HepG2 (cell line): ENCODE data around the gene THRB. TPM values are rescaled to one million over a fixed set of nuclear protein-coding genes. Genes with fewer than 3 reads are reported as not detected.

Experiments used
- ATAC-seq: fragments of 200-7000 bp; cut with Tn5 transposase; 3 replicates; pipeline ENCODE4 v1.9.1; 2020; ENCODE audit warnings: mild to moderate bottlenecking, moderate library complexity
- BruUV-seq: library from RNA; stranded (reverse); fragments of 400-500 nt; replicated peaks from 2 replicates; lab custom pipeline; 2021; lab: Mats Ljungman, UMichigan
- CTCF ChIA-PET: fragments of 300-600 bp; formaldehyde crosslinking; extraction: SDS; loops from one replicate; lab custom pipeline; 2021; ENCODE audit warnings: low total read pairs, inconsistent platforms, low intra/inter-chr PET ratio; lab: Yijun Ruan, JAX
- POLR2A ChIA-PET: fragments of 350-600 bp; sonication (Branson Sonifier 250); formaldehyde crosslinking; loops from one replicate; lab custom pipeline; 2020; ENCODE audit warnings: antibody characterized with exemption, inconsistent platforms; lab: Yijun Ruan, JAX
- DNase-seq: peaks from one replicate; pipeline ENCODE4 v3.0.0-alpha.2; 2015; ENCODE audit warnings: low spot score
- FAIRE-seq: peaks from 3 replicates; lab custom pipeline; 2011; peaks lifted over from hg19 to GRCh38; lab: Jason Lieb, UNC
- H2AFZ ChIP-seq: one replicate; pipeline ENCODE4 v1.6.1; 2011; ENCODE audit warnings: low read length, inconsistent platforms
- H3K27ac ChIP-seq: fragments of 300-600 bp; 3 replicates; pipeline ENCODE4 v1.8.0; 2011; ENCODE audit warnings: mixed run types, mild to moderate bottlenecking, mixed read lengths, low read length, inconsistent platforms; ENCODE audit not compliant: insufficient read depth; ENCODE audit errors: extremely low read length
- H3K27me3 ChIP-seq, 2 experiments: fragments of 200-600 bp in 1 of 2; 2 replicates in 1 of 2; 3 replicates in 1 of 2; pipeline versions ENCODE4 v1.6.0 to v1.8.0; 2011; ENCODE audit warnings: low read length in 2 of 2, mild to moderate bottlenecking in 2 of 2, moderate library complexity in 2 of 2, inconsistent platforms in 1 of 2; ENCODE audit not compliant: insufficient read depth in 2 of 2, control insufficient read depth in 1 of 2
- H3K36me3 ChIP-seq, 2 experiments: fragments of 200-600 bp in 1 of 2; replicated peaks in 1 of 2; 2 replicates in 1 of 2; 3 replicates in 1 of 2; pipeline versions ENCODE4 v1.5.1 to v1.8.0; 2011; ENCODE audit warnings: low read length in 2 of 2, inconsistent platforms in 1 of 2; ENCODE audit not compliant: insufficient read depth in 2 of 2, control insufficient read depth in 1 of 2
- H3K4me1 ChIP-seq: 2 replicates; pipeline ENCODE4 v1.5.1; 2012; ENCODE audit warnings: low read length, inconsistent platforms; ENCODE audit not compliant: insufficient read depth
- H3K4me2 ChIP-seq: 2 replicates; pipeline ENCODE4 v1.6.0; 2011; ENCODE audit warnings: low read depth, low read length, inconsistent platforms
- H3K4me3 ChIP-seq, 3 experiments: fragments of 200-600 bp in 1 of 3; sonication (generic), shearing (Covaris generic) in 1 of 3; replicated peaks in 1 of 3; 2 replicates each; pipeline ENCODE4 v1.5.1; 2011 to 2016; ENCODE audit warnings: low read length in 3 of 3, inconsistent platforms in 2 of 3, low read depth in 2 of 3, mild to moderate bottlenecking in 2 of 3, control low read depth in 1 of 3, mixed read lengths in 1 of 3; ENCODE audit not compliant: insufficient read depth in 1 of 3
- H3K79me2 ChIP-seq: one replicate; pipeline ENCODE4 v1.6.1; 2011; ENCODE audit warnings: low read length, inconsistent platforms; ENCODE audit not compliant: insufficient read depth
- H3K9ac ChIP-seq: 2 replicates; pipeline ENCODE4 v1.6.0; 2011; ENCODE audit warnings: mild to moderate bottlenecking, low read depth, low read length, inconsistent platforms; ENCODE audit not compliant: insufficient read depth
- H3K9me3 ChIP-seq: 2 replicates; pipeline ENCODE4 v1.5.1; 2012; ENCODE audit warnings: mild to moderate bottlenecking, low read length
- H4K20me1 ChIP-seq: 2 replicates; pipeline ENCODE4 v1.6.0; 2011; ENCODE audit warnings: inconsistent platforms, mild to moderate bottlenecking, low read length, moderate library complexity; ENCODE audit not compliant: insufficient read depth
- ASH2L ChIP-seq: fragments of 300-600, 200-600 bp; sonication (generic); IDR thresholded peaks from 2 replicates; pipeline ENCODE4 v1.7.0; 2017; ENCODE audit warnings: low read depth, mild to moderate bottlenecking, moderate library complexity, mixed read lengths, low read length; ENCODE audit not compliant: insufficient read length
- CBX1 ChIP-seq: IDR thresholded peaks from one replicate; pipeline ENCODE4 v1.6.1; 2016; ENCODE audit warnings: antibody characterized with exemption, low read depth
- CHCHD3 ChIP-seq: sonication (generic); formaldehyde crosslinking; IDR thresholded peaks from 2 replicates; pipeline ENCODE4 v1.8.0; 2022; ENCODE audit warnings: mild to moderate bottlenecking, missing genetic modification reagents, moderate library complexity
- IKZF5 ChIP-seq: IDR thresholded peaks from 2 replicates; pipeline ENCODE4 v1.6.1; 2018; ENCODE audit warnings: missing genetic modification reagents, mild to moderate bottlenecking, missing compliant biosample characterization
- POLR2G ChIP-seq: fragments of 200-400 bp; formaldehyde crosslinking; IDR thresholded peaks from 2 replicates; pipeline ENCODE4 v1.6.1; 2018; ENCODE audit warnings: mild to moderate bottlenecking, low read depth, low read length, moderate library complexity
- RBM22 ChIP-seq: fragments of 200-400 bp; formaldehyde crosslinking; optimal IDR thresholded peaks from 2 replicates; pipeline ENCODE3; 2017; ENCODE audit warnings: mild to moderate bottlenecking, low read length, moderate library complexity
- STAT6 ChIP-seq: sonication (generic); formaldehyde crosslinking; IDR thresholded peaks from 2 replicates; pipeline ENCODE4 v1.4.0; 2020; ENCODE audit warnings: missing genetic modification reagents, mild to moderate bottlenecking, borderline replicate concordance
- ZNF652 ChIP-seq: IDR thresholded peaks from 2 replicates; pipeline ENCODE4 v1.6.1; 2016; ENCODE audit warnings: low read depth, borderline replicate concordance
- WGBS: methylation state at CpG from one replicate; pipeline ENCODE4 v1.1.6; 2017; ENCODE audit warnings: low lambda C conversion rate; 5-methylcytosine and 5-hydroxymethylcytosine counted together
- in situ Hi-C: cut with HindIII; loops from 2 replicates; pipeline ENCODE4 v1.10.0; 2017; ENCODE audit warnings: low pct_unique_long_range_greater_than_20kb; ENCODE audit not compliant: extremely low pct_ligation_motif_present
- intact Hi-C: fragments of 100-400 bp; cut with micrococcal nuclease; formaldehyde crosslinking; loops from one replicate; pipeline ENCODE4 v1.10.0; 2022; ENCODE audit not compliant: unreplicated experiment
- polyA plus RNA-seq, 8 experiments: library from polyadenylated mRNA; depleted of rRNA in 3 of 8; stranded (reverse) in 7 of 8; unstranded in 1 of 8; fragments of >200 nt; fragmentation: Illumina TruSeq in 4 of 8; extraction: Trizol in 4 of 8; gene quantifications; 2 replicates each; pipeline versions ENCODE4 v1.2.1 to v1.2.3, GENCODE V29; 2011 to 2016; ENCODE audit warnings: low read depth in 4 of 8, missing spikeins in 1 of 8, mixed read lengths in 1 of 8; ENCODE audit not compliant: insufficient read depth in 1 of 8
- total RNA-seq, 5 experiments: library from RNA; depleted of rRNA; stranded (reverse); fragments of >200 nt; fragmentation: Illumina TruSeq; extraction: Trizol; gene quantifications; 2 replicates each; pipeline ENCODE4 v1.2.3, GENCODE V29; 2016; ENCODE audit warnings: low read depth in 1 of 5

THRB gene
- total and polyA plus RNA-seq, 2 of the 13 experiments (the other 11 are each of a cell fraction or from before 2014, with no cell fraction given) = 4.7 to 22.7 TPM

- TF ChIP-seq STAT6 (CRISPR knock-in tag) (no peak), RBM22 (no peak)
These were observed 153.7 kb downstream of the THRB start (continued) for GRCh38 chr3:24340966-24341365.

- Histone ChIP-seq H3K9ac (no peak overlapping the region), H3K9me3 (no peaks in the 10 kb centered on the region), H3K4me3 (no peak overlapping the region), H3K27me3 (no peaks in the 10 kb centered on the region), H3K4me1 (peaks cover 11% of the 10 kb centered on the region), H4K20me1 (no peaks in the 10 kb centered on the region), H3K79me2 (peaks cover 3% of the 10 kb centered on the region), H3K27ac (no peak overlapping the region), H3K36me3 (no peaks in the 10 kb centered on the region), H2AFZ (no peak overlapping the region), H3K4me2 (no peak overlapping the region)
- ChIA-PET POLR2A (no interaction called here), CTCF (no interaction called here)
- no peak for ATAC-seq
- in situ Hi-C loops = no loop called here
- no peak for TF ChIP-seq CHCHD3
- TF ChIP-seq ASH2L = no peak
- no peak for TF ChIP-seq CBX1
- no peak for TF ChIP-seq POLR2G
- 0 out of 2 replicates have a peak, but pooled peaks have one; percentile 36 for TF ChIP-seq ZNF652 (CRISPR knock-in tag)
- TF ChIP-seq IKZF5 (CRISPR knock-in tag) = no peak
- no TSS peak for BruUV-seq
- DNase-seq = no peak
- FAIRE-seq = no peak
- WGBS = 100% methylated on average over 1 of the region's 1 CpG
- intact Hi-C loops = no loop called here
These were observed 154.5 kb downstream of the THRB start for GRCh38 chr3:24340161-24340560.
